Measurements from ENCODE around the gene LMLN. TPM values are rescaled to one million over a fixed set of nuclear protein-coding genes. Genes with fewer than 3 reads are reported as not detected.

The LMLN gene
- total and polyA plus RNA-seq, 2 of the 13 experiments (the other 11 are each of a cell fraction or from before 2014, with no cell fraction given): 1.2 to 1.8 TPM

GRCh38 chr3:197960694-197961581 lies 921 bp downstream of the LMLN start (continued):
- TF ChIP-seq ZNF136 (CRISPR knock-in tag; IDR thresholded peaks at IDR 0.05; ENCODE audit: low read depth): no peak
- no peak for TF ChIP-seq NFIC (IDR thresholded peaks at IDR 0.05; ENCODE audit: low read length)
- TF ChIP-seq ZNF510 (CRISPR knock-in tag; IDR thresholded peaks at IDR 0.05; ENCODE audit: low read depth): no peak
- TF ChIP-seq NR0B2 (CRISPR knock-in tag; IDR thresholded peaks at IDR 0.05): 0 out of 2 replicates have a peak, but pooled peaks have one; percentile 1
- TF ChIP-seq SMARCE1 (IDR thresholded peaks at IDR 0.05; ENCODE audit: borderline replicate concordance): no peak
- no peak for TF ChIP-seq GMEB1 (CRISPR knock-in tag; IDR thresholded peaks at IDR 0.05; ENCODE audit: borderline replicate concordance)
- TF ChIP-seq ZNF557 (CRISPR knock-in tag; IDR thresholded peaks at IDR 0.05): no peak
- TF ChIP-seq HDAC2 (CRISPR knock-in tag; IDR thresholded peaks at IDR 0.05): no peak
- no peak; the same call in 1 of the 2 replicates for TF ChIP-seq ZNF558 (CRISPR knock-in tag; IDR thresholded peaks at IDR 0.05; ENCODE audit: borderline replicate concordance)
- TF ChIP-seq U2AF2 (IDR thresholded peaks at IDR 0.05; ENCODE audit: low read depth, low read length): no peak

GRCh38 chr3:197961582-197961945 lies 1.5 kb downstream of the LMLN start:
- no peak for DNase-seq (ENCODE audit: low spot score)
- BruUV-seq (replicated peaks): no TSS peak
- no peak overlapping the region for H3K27ac ChIP-seq (ENCODE audit: extremely low read length, insufficient read depth, low read length)
- ChIA-PET POLR2A (no interaction called here), CTCF (ENCODE audit: low intra/inter-chr PET ratio, low total read pairs) (no interaction called here)
- 0 out of 2 replicates have a peak overlapping the region, but pooled peaks have one; percentile 77 for H3K9ac ChIP-seq (ENCODE audit: insufficient read depth, low read depth, low read length)
- peak overlapping the region; percentile 91; the same call in 1 of the 2 replicates for H3K4me2 ChIP-seq (ENCODE audit: low read depth, low read length)
- H3K36me3 ChIP-seq (replicated peaks in 1 of 2; ENCODE audit: control insufficient read depth in 1 of 2, insufficient read depth in 2 of 2, low read length in 2 of 2): peaks cover 0 to 2% of the 10 kb centered on the region in 2 experiments; a peak in 1 of 5 replicates
- intact Hi-C loops (cut with micrococcal nuclease; ENCODE audit: unreplicated experiment): no loop called here
- no peak overlapping the region for H3K4me3 ChIP-seq (replicated peaks in 1 of 3; ENCODE audit: insufficient read depth in 1 of 3, low read depth in 2 of 3, low read length in 3 of 3)
- H3K9me3 ChIP-seq (ENCODE audit: low read length): no peaks in the 10 kb centered on the region; the same call in 1 of the 2 replicates
- in situ Hi-C loops (cut with HindIII; ENCODE audit: extremely low pct_ligation_motif_present, low pct_unique_long_range_greater_than_20kb): no loop called here
- peaks cover 46% of the 10 kb centered on the region for H3K4me1 ChIP-seq (ENCODE audit: insufficient read depth, low read length)
- 95% methylated on average over 9 of the region's 9 CpGs for WGBS (ENCODE audit: low lambda C conversion rate)
- no peak overlapping the region for H2AFZ ChIP-seq (ENCODE audit: low read length)
- peaks cover 3% of the 10 kb centered on the region; the same call in 1 of the 2 replicates for H4K20me1 ChIP-seq (ENCODE audit: insufficient read depth, low read length)
- no peak for ATAC-seq
- H3K79me2 ChIP-seq (ENCODE audit: insufficient read depth, low read length): no peaks in the 10 kb centered on the region
- FAIRE-seq: no peak
- no peaks in the 10 kb centered on the region; a peak in 1 of 5 replicates for H3K27me3 ChIP-seq (ENCODE audit: control insufficient read depth in 1 of 2, insufficient read depth in 2 of 2, low read length in 2 of 2)
- no peak for TF ChIP-seq BCL6 (CRISPR knock-in tag; IDR thresholded peaks at IDR 0.05)
- no peak for TF ChIP-seq KLF15 (CRISPR knock-in tag; IDR thresholded peaks at IDR 0.05; ENCODE audit: borderline replicate concordance)
- no peak for TF ChIP-seq ZNF331 (CRISPR knock-in tag; IDR thresholded peaks at IDR 0.05)
- no peak for TF ChIP-seq ZNF569 (CRISPR knock-in tag; IDR thresholded peaks at IDR 0.05; ENCODE audit: borderline replicate concordance)
- no peak for TF ChIP-seq MTERF4 (CRISPR knock-in tag; IDR thresholded peaks at IDR 0.05)
- TF ChIP-seq CEBPZ (IDR thresholded peaks at IDR 0.05; ENCODE audit: low read length): no peak

Measured in HepG2 (cell line).